ENCODE data around the gene CCL8.
A peak's percentile ranks its signal among the peaks of the same experiment; 100 is the strongest.

CCL8 gene

GRCh38 chr17:34319039-34319483 lies at the start of gene CCL8:
Gene CCL8, plus strand, starts transcription at chr17:34319435. Its CDS starts 67 bp downstream, at chr17:34319502.
- Histone ChIP-seq H3K27ac (peak within 1 kb of the TSS in 5 of 21 experiments; percentile 4 to 27 (median 6)), H3K4me3 (no peak within 1 kb of the TSS)

DNA sequence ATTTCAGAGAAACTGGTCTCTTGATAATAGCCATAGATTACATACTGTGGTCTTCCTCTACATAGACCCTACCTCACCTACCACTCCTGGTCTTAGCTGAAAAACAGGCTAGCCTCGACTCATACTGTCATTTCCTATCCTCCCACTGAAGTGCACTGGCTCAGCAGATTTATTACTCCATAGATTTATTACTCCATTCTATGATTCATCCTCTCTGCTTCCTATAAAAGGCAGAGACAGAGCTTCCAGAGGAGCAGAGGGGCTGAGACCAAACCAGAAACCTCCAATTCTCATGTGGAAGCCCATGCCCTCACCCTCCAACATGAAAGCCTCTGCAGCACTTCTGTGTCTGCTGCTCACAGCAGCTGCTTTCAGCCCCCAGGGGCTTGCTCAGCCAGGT lies 49.3 kb upstream of the CCL8 start, which contains the start of gene CCL7:
CCL7 (plus strand) TSS at position 253 of the 400 bp plus-strand sequence; CDS start at position 323, 70 bp downstream.
- H3K27ac ChIP-seq: no peak within 1 kb of the TSS
- H3K4me3 ChIP-seq: no peak within 1 kb of the TSS

DNA sequence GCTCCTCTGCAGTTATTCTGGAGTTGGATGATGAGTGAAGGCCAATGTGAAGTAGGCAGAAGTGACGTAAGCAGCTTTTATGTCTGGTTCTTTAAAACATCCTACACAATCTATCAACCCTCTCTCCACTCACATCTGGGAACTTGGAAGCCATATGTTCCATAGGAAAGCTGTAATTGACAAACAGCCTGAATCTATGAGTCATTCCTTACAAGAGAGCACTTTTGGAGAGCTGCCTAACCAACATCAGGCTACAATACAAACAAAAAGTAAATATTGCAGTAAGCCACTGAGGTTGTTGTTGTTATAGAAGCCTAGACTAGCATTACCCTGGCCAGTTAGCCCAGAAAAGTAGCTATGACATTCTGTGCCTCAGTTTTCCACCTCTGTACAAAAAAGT lies 43.4 kb upstream of the CCL8 start:
- no peak overlapping the region for H3K4me3 ChIP-seq
- H3K27ac ChIP-seq: no peak overlapping the region

- Histone ChIP-seq H3K4me3 (no peak overlapping the region), H3K27ac (no peak overlapping the region)
These were observed 42.4 kb upstream of the CCL8 start for GRCh38 chr17:34276826-34277225.

DNA sequence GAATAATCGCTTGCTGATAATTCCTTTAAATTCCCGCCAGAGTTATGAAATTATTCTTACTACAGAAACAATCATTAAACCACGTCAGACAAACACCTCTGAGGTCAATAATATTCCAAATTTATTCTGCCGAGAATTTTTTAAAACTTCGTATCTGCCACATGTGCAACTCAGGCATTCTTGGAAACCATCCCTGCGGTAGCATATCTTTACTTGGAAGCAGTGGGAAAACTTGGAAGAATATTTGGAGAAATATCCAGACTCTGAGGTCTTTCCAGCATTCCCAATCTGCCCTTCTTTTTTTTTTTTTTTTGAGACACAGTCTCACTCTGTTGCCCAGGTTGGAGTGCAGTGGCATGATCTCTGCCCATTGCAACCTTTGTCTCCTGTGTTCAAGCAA lies 35.7 kb upstream of the CCL8 start:
- no peak overlapping the region for H3K4me3 ChIP-seq
- no peak overlapping the region for H3K27ac ChIP-seq

DNA sequence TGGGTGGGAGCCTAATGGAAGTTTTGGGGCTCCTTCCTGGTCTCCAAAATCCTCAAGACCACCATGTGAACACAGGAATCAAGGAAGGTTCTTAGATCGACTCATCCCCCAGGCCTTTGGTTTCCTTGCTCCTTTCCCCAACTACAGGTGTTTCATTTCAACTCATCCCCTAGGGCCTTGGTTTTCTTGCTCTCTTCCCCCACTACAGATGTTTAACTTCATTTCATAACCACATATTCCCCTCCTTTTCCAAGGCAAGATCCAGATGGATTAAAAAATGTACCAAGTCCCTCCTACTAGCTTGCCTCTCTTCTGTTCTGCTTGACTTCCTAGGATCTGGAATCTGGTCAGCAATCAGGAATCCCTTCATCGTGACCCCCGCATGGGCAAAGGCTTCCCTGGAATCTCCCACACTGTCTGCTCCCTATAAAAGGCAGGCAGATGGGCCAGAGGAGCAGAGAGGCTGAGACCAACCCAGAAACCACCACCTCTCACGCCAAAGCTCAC lies 33.9 kb upstream of the CCL8 start, which contains the start of gene CCL11:
CCL11 (plus strand) TSS at position 457 of the 507 bp plus-strand sequence. CDS start 67 bp downstream, outside the sequence.
- H3K27ac ChIP-seq: no peak within 1 kb of the TSS
- no peak within 1 kb of the TSS for H3K4me3 ChIP-seq

GRCh38 chr17:34287875-34288274 lies 31.4 kb upstream of the CCL8 start:
- Histone ChIP-seq H3K27ac (no peak overlapping the region), H3K4me3 (no peak overlapping the region)

- Histone ChIP-seq H3K4me3 (no peak overlapping the region), H3K27ac (no peak overlapping the region)
These were observed 28.6 kb upstream of the CCL8 start for GRCh38 chr17:34290586-34290985.

GRCh38 chr17:34291721-34292348 lies 27.4 kb upstream of the CCL8 start:
- Histone ChIP-seq H3K4me3 (no peak overlapping the region), H3K27ac (no peak overlapping the region)

DNA sequence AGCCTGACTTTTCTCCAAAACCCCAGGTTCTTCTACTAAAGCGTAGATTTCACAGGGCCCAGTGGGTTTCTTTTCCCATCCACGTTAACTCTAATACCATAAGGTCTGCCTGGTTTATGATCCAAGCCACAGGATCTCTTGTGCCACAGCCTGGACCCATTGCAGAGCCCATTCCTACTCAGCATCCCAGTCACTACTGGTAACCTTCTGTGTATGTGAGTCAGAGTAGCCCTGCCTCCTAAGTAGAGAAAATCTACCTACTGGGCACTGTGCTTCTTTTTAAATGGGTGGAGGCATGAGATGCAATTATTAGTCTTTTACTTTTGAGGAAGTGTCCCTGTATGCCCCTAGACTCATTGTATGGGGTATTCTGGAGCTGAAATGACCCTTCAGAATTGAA lies 20.2 kb upstream of the CCL8 start:
- H3K27ac ChIP-seq: peak overlapping the region in 1 of 21 experiments; percentile 57
- H3K4me3 ChIP-seq: no peak overlapping the region

DNA sequence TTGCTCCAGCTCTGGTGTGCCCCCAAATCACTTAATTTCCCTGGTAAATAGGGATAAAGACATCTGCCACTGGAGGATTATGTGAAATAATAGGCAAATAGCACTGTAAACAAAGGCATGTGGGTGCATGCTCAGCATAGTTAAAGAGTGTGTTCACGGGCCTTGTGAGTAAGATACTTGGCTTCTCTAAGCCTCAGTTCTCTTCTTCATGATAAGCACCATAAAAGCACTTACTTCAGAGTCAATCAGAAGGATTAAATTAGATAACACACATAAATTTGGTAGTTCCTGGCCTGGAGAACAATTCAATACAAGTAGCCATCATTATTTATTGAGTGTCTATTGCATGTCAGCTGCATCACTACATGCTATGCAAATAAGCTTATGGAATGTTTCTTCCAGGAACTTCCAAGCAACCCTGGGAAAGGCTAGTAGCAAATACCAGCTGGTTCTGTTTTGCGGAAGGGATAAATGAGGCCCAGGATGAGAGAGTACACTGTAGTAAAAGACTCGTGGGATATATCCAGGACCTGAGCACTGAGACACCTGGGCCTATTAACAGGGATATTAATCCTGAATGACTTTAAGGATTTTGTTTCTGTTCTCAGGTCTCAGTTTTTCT lies 19.2 kb upstream of the CCL8 start:
- Histone ChIP-seq H3K27ac (peak overlapping the region in 7 of 21 experiments; percentile 7 to 57 (median 37)), H3K4me3 (no peak overlapping the region)

- H3K4me3 ChIP-seq: no peak overlapping the region
- peak overlapping the region in 6 of 21 experiments; percentile 17 to 57 (median 29) for H3K27ac ChIP-seq
These were observed 18.4 kb upstream of the CCL8 start for GRCh38 chr17:34300652-34301370.

GRCh38 chr17:34301986-34302385 lies 17.2 kb upstream of the CCL8 start:
- Histone ChIP-seq H3K27ac (peak overlapping the region in 2 of 21 experiments; percentile 24 to 50), H3K4me3 (no peak overlapping the region)

DNA sequence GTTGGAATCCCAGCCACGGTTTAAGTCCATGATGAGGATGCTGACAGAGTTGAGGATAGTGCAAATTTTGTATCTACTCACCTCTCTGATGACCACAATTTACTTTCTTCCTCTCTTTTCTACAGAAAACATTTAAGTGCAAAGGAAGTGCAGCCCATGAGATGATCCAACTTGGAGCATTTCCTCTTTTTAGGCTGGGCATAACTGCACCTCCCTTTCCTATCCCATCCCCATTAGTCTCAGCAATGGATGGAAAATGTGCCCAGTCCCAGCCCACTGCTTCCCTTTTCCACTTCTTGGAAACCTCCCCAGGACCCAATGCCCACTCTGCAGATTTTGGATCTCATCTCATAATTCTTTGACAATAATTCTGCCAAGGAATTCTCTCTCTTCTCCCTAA lies 16.6 kb upstream of the CCL8 start:
- no peak overlapping the region for H3K4me3 ChIP-seq
- no peak overlapping the region for H3K27ac ChIP-seq

GRCh38 chr17:34303606-34304005 lies 15.6 kb upstream of the CCL8 start:
- Histone ChIP-seq H3K27ac (no peak overlapping the region), H3K4me3 (no peak overlapping the region)

DNA sequence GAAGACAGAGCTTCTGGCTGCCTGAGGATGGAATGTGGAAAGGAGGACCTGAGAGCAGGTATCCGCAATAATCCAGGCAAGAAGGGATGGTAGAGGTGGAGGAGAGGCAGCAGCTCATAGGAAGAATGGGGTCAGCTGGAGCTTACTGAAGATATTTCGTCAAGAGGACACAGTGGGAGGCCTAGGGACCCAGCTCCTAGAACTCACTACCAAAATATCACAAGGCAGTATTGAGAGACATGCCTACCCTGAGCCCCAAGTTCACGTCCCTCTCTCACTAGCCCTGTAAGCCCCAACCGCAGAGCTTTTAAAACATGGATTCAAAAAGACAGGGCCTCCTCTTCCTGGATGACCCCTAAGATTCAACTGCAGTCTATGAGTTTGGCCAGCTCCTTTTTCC lies 14.2 kb upstream of the CCL8 start:
- H3K27ac ChIP-seq: no peak overlapping the region
- H3K4me3 ChIP-seq: no peak overlapping the region

DNA sequence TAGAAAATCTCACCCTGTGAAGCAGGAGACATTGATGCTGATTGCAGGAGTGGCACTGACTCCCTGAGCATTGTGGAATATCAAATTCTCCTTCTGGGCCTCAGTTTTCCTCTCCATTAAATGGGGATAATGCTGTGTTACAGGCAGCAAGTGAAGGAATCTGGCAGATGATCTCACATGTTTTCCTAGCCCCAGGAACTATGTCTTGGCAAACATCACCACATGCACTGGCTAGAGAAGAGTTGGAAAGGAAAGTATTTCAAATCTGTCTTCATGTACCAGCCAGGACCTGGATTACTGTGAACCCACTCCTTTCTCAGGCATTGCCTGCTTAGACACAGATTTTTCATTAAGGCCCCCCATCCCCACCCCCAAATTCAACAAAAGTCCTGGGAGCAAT lies 13.6 kb upstream of the CCL8 start:
- Histone ChIP-seq H3K27ac (no peak overlapping the region), H3K4me3 (no peak overlapping the region)

DNA sequence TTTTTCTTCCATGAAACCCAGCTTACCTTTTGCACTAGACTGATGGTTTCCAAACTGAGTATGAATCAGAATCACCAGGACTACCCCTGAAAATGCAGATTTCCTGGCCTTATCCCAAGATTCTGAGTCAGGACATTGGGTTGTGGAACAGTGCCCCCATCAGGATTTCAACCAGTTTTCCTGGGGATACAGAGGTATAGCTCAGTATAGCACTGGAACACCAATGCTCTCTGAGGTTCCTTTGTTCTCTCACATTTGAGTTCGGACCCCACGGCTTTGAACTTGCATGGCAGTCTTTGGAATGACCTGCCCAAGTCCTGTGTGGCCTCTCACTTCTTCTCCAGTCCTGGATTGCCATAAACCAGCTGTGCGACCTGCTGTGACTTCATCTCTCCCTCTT lies 12.8 kb upstream of the CCL8 start:
- no peak overlapping the region for H3K4me3 ChIP-seq
- peak overlapping the region in 6 of 21 experiments; percentile 3 to 67 (median 14) for H3K27ac ChIP-seq

DNA sequence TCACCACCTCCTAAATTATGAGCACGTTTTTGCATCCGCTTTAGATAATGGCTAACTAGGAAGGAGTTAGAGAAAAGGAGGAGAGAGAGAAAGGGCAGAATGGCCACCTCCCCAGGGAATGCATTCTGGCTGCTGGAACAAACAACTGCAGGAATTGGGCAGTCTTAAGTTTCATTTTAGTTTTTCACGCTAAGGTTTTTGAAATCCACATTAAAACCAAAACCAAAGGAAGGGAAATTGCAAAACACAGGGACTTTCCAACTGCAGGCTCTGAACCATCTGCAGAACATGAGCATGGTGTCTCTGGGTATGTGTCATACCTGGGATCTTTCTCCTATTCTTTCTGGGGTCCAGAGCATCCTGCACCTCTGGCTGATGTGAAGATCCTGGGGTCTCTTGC lies 12.1 kb upstream of the CCL8 start:
- Histone ChIP-seq H3K27ac (peak overlapping the region in 8 of 21 experiments; percentile 3 to 67 (median 15)), H3K4me3 (no peak overlapping the region)

GRCh38 chr17:34308371-34308770 lies 10.9 kb upstream of the CCL8 start:
- H3K27ac ChIP-seq: no peak overlapping the region

More at GRCh38 chr17:34308371-34308770, 10.9 kb upstream of the CCL8 start:
- no peak overlapping the region for H3K4me3 ChIP-seq

Data from skin epidermis (tissue), 12 donors.